ENCODE data around the gene KCNQ5. TPM values are rescaled to one million over a fixed set of nuclear protein-coding genes. Genes with fewer than 3 reads are reported as not detected.

Gene KCNQ5
- total RNA-seq, 1 experiment from 2014 or later, result 2.0 TPM

DNA sequence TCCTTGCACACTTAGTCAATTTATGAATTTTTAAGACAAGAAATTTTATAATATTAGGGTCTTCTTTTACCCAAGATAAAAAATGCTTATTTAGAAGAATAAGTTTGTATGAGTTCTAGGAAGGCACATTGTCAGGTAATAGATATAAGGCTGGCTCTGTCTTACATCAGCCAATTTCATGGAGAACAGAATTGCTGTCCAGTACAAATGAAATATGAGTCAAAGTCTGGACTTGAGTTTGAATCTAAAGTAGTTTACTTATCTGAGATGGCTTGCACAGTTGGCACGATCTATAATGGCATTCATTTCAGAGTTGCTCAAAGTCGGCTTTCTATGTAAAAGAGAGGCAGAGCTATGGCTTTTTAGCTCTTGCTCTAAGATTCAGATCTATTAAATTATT is 228.2 kb downstream of the KCNQ5 start:
- no peak for TF ChIP-seq FOXP1 (CRISPR knock-in tag; IDR thresholded peaks at IDR 0.05; ENCODE audit: borderline replicate concordance)
- TF ChIP-seq KAT7 (CRISPR knock-in tag; IDR thresholded peaks at IDR 0.05; ENCODE audit: borderline replicate concordance), result no peak
- TF ChIP-seq, protein P1, sequence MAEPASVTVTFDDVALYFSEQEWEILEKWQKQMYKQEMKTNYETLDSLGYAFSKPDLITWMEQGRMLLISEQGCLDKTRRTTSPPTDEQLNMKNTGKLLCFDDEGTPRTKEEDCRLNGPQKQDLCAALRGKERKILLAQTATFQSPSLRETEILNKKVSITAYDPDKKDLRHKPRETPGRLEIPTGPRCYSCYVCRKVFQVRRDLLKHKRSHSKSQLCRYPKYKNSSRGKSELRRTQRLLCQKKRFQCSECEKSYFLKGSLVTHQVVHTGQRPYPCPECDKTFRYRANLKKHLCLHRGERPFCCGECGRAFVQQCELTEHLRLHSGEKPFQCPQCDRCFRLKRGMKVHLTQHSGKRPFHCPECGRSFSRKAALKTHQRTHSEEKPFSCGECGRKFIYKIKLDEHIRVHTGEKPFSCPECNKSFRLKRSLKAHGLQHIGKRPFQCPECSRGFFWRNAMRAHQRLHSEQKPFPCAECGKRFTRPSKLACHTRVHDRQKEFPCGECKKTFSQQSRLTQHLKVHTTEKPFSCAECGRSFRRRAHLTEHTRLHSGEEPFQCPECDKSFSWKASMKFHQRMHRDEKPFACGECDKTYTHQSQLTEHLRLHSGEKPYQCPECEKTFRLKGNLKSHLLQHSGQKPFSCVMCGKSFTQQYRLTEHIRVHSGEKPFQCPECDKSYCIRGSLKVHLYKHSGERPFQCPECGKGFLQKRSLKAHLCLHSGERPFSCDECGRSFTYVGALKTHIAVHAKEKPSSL (CRISPR knock-in tag; conservative IDR thresholded peaks at IDR 0.05), result no peak
- no peak for TF ChIP-seq OVOL2 (CRISPR knock-in tag; IDR thresholded peaks at IDR 0.05; ENCODE audit: borderline replicate concordance)
- TF ChIP-seq RELA (CRISPR knock-in tag; IDR thresholded peaks at IDR 0.05; ENCODE audit: borderline replicate concordance), result no peak
- no peak for TF ChIP-seq GABPB1 (CRISPR knock-in tag; IDR thresholded peaks at IDR 0.05)
- no peak for TF ChIP-seq MXD4 (CRISPR knock-in tag; IDR thresholded peaks at IDR 0.05; ENCODE audit: borderline replicate concordance)
- no peak for TF ChIP-seq TCF7 (CRISPR knock-in tag; IDR thresholded peaks at IDR 0.05; ENCODE audit: low read depth)
- no peak overlapping the region for H3K27ac Mint-ChIP-seq
- ChIA-PET CTCF (no interaction called here), POLR2A (no interaction called here)
- H3K9me3 Mint-ChIP-seq, result no peaks in the 10 kb centered on the region
- H3K4me3 Mint-ChIP-seq, result no peak overlapping the region
- DNase-seq (ENCODE audit: low spot score), result no peak
- ATAC-seq, result no peak
- no peaks in the 10 kb centered on the region for H3K36me3 Mint-ChIP-seq
- H3K27me3 Mint-ChIP-seq (ENCODE audit: low read depth), result no peaks in the 10 kb centered on the region
- no peaks in the 10 kb centered on the region for H3K4me1 Mint-ChIP-seq

DNA sequence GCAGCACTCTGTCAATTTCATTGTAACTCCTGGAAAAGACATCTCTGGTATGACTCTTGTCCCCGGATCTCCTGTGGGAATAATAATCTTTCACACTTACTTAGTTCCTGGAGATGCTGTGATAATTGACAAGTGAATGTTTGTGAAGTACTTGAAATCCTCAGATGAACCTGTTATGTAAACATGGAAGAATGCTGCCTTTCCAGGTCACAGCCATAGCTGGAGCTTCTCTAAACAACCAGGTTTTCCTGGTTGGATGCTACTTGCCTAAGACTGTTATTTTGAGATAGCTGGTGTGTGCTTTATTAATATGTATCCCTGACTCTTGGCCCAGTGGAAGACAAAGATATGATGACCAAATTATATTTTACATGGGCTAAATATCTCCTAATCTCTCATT is 228.6 kb downstream of the KCNQ5 start:
- Mint-ChIP-seq H3K4me1 (no peaks in the 10 kb centered on the region), H3K36me3 (no peaks in the 10 kb centered on the region), H3K9me3 (no peaks in the 10 kb centered on the region), H3K27ac (no peak overlapping the region), H3K4me3 (no peak overlapping the region), H3K27me3 (ENCODE audit: low read depth) (no peaks in the 10 kb centered on the region)
- ATAC-seq, result no peak
- TF ChIP-seq ZNF416 (CRISPR knock-in tag; IDR thresholded peaks at IDR 0.05) (no peak), CBFB (CRISPR knock-in tag; IDR thresholded peaks at IDR 0.05; ENCODE audit: low read depth) (no peak), ZNF671 (CRISPR knock-in tag; IDR thresholded peaks at IDR 0.05) (no peak), OVOL2 (CRISPR knock-in tag; IDR thresholded peaks at IDR 0.05; ENCODE audit: borderline replicate concordance) (no peak)
- TF ChIP-seq, protein P2, sequence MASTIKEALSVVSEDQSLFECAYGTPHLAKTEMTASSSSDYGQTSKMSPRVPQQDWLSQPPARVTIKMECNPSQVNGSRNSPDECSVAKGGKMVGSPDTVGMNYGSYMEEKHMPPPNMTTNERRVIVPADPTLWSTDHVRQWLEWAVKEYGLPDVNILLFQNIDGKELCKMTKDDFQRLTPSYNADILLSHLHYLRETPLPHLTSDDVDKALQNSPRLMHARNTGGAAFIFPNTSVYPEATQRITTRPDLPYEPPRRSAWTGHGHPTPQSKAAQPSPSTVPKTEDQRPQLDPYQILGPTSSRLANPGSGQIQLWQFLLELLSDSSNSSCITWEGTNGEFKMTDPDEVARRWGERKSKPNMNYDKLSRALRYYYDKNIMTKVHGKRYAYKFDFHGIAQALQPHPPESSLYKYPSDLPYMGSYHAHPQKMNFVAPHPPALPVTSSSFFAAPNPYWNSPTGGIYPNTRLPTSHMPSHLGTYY (CRISPR knock-in tag; IDR thresholded peaks at IDR 0.05), result no peak
- DNase-seq (ENCODE audit: low spot score), result no peak
- CTCF ChIA-PET, result no interaction called here
- POLR2A ChIA-PET, result no interaction called here

DNA sequence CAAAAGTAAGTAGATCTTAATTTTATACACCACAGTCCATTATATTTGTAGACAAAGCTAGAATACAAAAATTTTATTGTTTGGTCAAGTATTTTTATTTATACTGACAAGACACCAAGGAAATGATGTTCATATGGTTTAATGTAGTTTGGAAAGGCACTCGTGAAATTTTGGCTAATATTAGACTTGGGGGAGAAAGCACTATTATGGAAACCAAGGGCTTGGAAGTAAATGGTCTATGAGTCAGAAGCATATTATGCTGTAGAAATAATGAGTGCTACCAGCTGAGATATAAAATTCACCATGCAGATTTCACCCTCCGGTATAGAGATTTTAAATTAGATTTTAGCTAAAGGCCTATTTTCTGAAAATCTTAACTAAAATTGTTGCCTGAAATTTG is 233.6 kb downstream of the KCNQ5 start:
- ChIA-PET CTCF (no interaction called here), POLR2A (no interaction called here)
- TF ChIP-seq, protein P3, sequence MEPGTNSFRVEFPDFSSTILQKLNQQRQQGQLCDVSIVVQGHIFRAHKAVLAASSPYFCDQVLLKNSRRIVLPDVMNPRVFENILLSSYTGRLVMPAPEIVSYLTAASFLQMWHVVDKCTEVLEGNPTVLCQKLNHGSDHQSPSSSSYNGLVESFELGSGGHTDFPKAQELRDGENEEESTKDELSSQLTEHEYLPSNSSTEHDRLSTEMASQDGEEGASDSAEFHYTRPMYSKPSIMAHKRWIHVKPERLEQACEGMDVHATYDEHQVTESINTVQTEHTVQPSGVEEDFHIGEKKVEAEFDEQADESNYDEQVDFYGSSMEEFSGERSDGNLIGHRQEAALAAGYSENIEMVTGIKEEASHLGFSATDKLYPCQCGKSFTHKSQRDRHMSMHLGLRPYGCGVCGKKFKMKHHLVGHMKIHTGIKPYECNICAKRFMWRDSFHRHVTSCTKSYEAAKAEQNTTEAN (CRISPR knock-in tag; IDR thresholded peaks at IDR 0.05), result no peak
- no peak for TF ChIP-seq NR3C1 (CRISPR knock-in tag; conservative IDR thresholded peaks at IDR 0.05; ENCODE audit: low read depth)
- TF ChIP-seq ATF1 (CRISPR knock-in tag; IDR thresholded peaks at IDR 0.05), result no peak
- TF ChIP-seq ZNF416 (CRISPR knock-in tag; IDR thresholded peaks at IDR 0.05), result no peak
- ATAC-seq, result no peak
- Mint-ChIP-seq H3K4me3 (no peak overlapping the region), H3K4me1 (peaks cover 9% of the 10 kb centered on the region), H3K36me3 (no peaks in the 10 kb centered on the region), H3K27me3 (ENCODE audit: low read depth) (no peaks in the 10 kb centered on the region), H3K9me3 (no peaks in the 10 kb centered on the region), H3K27ac (no peak overlapping the region)
- no peak for DNase-seq (ENCODE audit: low spot score)

DNA sequence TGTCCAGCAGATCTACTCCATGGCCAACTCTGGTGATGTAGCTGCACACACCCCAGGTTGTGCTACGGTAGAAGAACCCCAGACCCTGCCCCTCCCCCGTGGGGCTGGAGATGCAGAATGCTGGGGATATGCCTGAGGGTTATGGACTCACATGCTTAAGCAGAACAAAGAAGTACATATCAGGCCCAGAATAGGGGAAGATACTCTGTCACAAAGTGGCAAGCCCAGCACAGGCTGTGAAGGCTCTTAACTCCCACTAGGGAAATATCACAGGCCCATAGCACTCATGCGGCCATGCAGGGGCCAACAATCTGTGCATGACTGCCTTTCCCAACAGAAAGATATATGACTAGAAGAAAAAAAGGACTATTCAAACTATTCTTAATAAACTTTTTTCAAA is 234.9 kb downstream of the KCNQ5 start:
- ATAC-seq, result peak; percentile 38; the same call in 1 of the 2 replicates
- Mint-ChIP-seq H3K27me3 (ENCODE audit: low read depth) (no peaks in the 10 kb centered on the region), H3K36me3 (no peaks in the 10 kb centered on the region), H3K27ac (no peak overlapping the region), H3K9me3 (no peaks in the 10 kb centered on the region), H3K4me3 (no peak overlapping the region), H3K4me1 (peaks cover 9% of the 10 kb centered on the region)
- no peak for DNase-seq (ENCODE audit: low spot score)
- TF ChIP-seq, protein P4, sequence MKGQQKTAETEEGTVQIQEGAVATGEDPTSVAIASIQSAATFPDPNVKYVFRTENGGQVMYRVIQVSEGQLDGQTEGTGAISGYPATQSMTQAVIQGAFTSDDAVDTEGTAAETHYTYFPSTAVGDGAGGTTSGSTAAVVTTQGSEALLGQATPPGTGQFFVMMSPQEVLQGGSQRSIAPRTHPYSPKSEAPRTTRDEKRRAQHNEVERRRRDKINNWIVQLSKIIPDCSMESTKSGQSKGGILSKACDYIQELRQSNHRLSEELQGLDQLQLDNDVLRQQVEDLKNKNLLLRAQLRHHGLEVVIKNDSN (CRISPR knock-in tag; IDR thresholded peaks at IDR 0.05), result no peak
- TF ChIP-seq ZNF232 (CRISPR knock-in tag; IDR thresholded peaks at IDR 0.05), result no peak
- ChIA-PET CTCF (no interaction called here), POLR2A (no interaction called here)

Data from WTC11 (cell line).